DMS79 treated with DMSO at 0.1 percent for 48 hours (cell line): ENCODE results near the gene DMXL2.
"Not testable (repeated sequence)": the region's sequence is repeated elsewhere in the genome, so short reads cannot be mapped to it uniquely, and the experiment has no call there.

Experiments used
- DNase-seq: peaks from one replicate; lab custom pipeline; 2025; lab: John Stamatoyannopoulos, UW

Gene DMXL2

DNA sequence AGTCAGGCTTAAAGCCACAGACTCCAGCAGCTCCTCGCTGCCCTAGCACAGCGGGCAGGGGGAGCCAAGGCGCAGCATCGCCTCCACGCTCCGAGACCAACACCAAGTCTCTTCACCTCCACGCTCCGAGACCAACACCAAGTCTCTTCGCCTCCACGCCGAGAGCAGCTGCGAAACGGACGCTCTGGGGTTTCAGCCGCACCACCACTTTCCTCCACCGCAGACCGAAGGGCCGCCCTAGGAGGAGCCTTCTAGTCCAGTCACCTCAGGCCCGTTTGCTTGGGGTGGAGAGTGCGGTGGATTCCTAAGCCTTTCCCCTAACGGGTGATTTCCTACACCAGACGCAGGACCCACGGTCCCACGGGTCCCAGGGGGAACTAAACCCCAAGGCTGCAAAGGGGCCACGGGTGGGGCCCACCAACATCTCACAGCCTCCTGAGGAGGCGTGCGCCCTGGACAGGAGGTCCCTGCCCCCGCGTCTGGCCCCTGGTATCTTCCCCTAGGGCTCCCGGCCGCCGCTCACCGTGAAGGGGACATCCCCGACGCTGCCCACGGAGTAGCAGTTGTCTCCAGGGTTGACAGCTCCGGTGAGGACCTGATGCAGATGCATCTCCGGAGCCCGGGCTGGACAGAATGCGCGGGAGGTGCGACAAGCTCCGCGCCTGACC is 501 bp downstream of the DMXL2 start:
- peak; percentile 28 for DNase-seq

DNA sequence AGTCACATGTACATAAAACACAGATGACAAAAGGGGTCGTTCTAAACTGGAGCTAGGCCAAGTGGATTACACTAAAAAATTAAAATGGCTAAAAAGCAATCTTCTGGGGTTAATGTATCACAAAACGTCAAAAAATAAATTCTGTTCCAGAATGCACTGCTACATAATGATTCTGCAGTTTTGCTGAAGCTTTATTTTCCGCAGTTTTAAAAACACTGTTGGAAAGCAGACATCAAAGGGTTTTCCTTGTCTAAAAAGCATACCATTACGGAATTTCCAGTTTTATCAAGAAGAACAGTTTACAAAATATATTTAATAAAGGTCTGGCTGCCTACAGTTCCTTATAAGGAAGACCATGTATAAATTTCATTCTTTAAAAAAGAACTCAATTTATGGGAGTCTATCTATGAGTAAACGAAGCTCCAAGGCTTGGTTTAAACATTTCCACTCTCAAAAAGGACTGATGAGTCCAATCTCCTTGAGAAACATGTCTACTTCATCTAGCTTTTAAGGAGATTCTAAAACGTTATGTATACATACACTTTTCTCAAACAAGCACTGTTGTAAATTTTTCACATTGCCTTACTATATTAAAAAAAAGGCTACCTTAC is 1.3 kb downstream of the DMXL2 start:
- no peak for DNase-seq

DNA sequence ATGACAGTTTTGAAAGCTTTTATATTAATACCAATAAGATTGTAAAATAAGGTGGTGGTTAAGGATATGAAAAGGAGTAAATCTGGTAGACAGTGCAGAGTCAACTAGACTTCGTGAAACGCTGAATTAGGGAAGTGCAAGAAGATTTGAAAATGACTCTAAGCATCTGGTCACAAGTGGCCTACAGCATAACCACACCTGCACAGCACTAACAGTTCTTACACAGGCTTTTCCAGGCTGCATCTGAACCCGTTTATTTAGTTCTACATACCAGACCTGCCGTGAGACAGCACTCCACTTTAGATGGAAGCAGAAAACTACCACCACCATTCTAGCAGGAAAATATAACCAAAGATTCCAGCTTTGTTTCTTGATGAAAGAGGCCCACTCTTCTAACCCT is 1.9 kb downstream of the DMXL2 start:
- peak; percentile 23 for DNase-seq

DNA sequence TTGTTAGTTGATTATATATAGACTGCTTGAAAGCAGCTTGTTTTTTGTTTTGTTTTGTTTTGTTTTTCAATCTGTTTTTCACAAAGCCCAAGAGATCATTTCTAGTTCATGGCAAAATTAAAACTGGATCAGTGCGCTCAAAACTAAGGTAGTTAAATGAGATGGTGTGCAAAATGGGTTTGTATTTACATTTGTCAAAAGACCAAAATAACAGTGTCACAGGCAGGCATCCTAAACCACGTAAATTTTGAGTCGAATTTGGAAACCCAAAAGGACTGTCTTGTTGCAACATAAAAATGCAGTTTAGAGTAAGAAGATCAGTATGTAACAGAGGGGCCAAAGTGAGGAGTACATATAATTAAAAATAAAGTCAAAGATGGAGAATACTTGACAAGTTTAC is 2.4 kb downstream of the DMXL2 start:
- DNase-seq = no peak

DNA sequence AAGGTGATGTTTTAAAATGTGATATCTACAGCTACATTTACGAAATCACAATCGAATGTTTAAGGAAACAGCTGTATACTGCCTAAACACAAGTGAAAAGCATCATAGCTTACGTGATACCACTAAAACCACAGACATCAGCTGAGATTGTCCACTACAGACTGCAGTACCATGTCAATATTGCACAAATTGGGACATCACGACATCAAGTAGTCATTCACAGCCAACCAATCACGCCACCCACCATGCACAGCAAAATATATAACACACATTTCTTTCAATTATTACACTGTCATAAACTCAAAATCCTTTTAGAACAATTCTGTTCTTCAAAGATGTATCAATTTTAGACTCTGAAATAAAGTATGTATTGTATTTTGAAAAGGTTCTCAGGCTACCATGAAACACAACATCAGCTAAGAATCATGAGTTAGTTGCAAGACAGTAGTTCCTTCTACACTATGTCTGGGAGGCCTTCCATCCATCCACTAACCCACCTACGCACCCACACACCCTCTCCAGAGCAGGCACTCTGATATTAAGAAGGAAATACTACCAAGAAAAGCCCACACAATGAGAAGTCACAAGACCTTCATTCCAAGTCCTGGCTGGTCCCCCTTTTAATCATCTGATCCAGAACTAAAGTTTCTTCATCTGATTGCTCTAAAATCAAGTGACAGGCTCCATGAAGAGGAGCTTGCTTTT is 3.1 kb downstream of the DMXL2 start:
- DNase-seq = no peak

DNA sequence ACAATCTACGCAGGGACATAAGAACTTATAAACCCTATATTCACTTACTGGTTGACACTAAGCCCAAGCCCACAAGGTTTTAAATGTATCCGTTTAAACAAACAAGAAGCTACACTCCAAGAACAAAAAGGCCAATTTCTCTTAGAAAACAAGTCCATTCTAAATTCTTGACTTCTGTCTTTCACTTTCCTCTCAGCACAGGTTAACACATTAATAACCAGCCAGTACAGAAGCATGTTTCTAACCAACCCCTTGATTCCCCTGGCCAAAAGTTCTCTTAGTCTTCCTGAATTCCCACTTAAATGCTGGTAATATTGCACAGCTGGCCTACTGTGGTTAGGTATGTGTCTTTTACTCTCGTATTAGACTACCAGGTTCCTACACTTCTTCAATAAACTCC is 4.7 kb downstream of the DMXL2 start:
- no peak for DNase-seq

DNA sequence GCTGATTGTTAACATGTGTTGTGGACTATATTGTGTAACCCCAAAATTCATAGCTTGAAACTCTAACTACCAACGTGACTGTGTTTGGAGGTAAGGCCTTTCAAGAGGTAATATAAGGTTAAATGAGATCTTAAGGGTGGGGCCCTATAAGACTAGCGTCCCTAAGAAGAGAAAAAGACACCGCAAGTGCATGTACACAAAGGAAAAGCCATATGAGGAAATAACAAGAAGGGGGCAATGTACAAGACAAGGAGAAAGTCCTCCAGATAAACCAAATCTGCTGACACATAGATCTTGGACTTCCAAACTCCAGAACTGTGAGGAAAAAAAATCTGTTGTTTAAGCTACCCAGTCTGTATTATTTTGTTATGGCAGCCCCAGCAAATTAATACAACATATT is 8.6 kb downstream of the DMXL2 start:
- no peak for DNase-seq

DNA sequence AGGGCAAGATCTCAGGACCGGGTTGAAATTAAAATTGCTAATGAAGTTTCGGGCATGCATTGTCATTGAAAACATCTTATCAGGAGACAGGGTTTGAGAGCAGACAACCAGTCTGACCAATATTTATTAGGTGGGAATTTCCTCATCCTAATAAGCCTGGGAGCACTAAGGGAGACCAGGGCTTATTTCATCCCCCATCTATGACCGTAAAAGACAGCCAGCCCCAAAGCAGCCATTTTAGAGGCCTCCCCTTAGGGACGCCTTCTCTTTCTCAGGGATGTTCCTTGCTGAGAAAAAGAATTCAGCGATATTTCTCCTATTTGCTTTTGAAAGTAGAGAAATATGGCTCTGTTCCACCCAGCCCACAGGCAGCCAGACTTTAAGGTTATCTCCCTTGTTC is 9.9 kb downstream of the DMXL2 start:
- DNase-seq = not testable (repeated sequence)

DNA sequence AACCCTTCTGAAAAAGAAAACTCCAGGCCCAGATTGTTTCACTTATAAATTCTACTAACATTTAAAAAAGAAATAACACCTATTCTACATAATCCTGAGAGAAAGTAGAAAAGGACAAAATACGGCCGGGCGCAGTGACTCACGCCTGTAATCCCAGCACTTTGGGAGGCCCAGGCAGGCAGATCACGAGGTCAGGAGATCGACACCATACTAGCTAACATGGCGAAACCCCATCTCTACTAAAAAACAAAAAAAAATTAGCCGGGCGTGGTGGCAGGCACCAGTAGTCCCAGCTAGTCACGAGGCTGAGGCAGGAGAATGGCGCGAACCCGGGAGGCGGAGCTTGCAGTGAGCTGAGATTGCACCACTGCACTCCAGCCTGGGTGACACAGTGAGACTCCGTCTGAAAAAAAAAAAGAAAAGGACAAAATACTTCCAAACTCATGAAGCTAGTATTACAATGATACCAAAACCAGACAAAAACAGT is 19.1 kb downstream of the DMXL2 start:
- DNase-seq = not testable (repeated sequence)

DNA sequence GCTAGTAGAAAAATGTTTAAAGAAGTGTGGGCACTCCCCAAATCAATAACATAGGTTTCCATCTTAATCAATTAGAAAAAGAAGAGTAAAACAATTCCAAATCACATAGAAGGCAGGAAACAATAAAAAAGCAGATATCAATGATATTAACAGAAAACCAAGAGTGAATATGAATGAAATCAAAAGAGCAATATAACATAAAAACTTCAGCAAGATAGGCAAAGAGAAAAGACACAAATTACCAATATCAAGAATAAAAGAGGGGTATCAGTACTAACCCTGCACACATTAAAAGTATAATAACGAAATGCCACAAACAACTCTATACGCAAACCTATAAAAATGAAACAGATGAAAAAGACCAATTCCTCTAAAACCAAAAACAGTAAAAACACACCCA is 19.6 kb downstream of the DMXL2 start:
- DNase-seq = no peak

DNA sequence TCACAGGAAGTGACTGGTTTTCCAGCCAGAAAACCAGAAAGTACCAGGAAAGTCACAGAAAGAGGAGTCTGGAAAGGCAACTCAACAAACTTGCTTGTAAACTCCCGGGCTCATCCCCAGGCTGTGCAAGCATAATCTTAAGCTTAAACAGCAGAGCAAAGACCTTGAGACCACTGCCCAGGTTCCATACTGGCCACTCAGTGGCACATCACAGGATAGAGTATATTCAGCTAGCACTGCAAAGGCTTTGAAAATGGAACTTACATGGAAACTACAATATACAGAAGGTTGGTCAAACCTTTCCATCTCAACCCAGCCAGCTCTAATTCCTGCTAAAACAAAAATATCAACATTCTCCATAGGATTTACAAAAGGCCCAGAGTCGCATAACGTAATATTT is 20.1 kb downstream of the DMXL2 start:
- no peak for DNase-seq

DNA sequence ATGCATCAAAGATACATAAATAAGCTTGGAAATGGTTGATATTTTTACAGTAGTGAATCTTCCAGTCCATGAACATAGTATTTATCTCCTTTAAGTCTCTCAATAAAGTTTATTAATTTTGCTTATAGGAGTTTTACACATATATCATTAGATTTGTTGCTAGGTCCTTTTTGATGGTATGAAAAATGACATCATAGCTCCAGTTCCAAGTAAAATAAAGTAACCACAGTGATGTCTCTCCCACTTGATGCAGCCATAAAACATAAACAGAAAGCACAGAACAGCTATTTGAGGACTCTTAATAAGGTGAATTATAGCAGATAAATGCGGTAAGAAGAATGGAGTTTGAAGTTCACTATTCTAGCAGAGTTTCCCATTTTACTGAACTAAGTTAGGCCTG is 20.8 kb downstream of the DMXL2 start:
- no peak for DNase-seq

DNA sequence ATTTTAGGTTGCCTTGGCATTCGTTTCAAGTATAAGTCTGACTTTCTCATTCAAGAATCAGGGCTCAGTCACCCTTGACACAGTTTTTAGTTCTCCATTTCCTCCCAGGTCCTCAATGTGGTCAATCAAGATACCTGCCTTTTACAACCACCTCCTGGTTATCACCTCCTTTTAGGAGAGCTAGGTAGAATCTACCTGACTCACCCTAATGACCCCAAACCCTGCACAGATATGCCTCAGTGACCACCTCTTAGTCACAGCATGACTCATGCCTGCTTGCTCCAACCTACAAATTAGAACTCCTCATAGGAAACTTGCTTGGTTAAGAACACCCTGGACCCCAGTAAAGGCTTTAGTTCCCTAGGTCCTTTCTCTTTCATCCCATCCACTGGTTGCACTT is 22.5 kb downstream of the DMXL2 start:
- DNase-seq = no peak

DNA sequence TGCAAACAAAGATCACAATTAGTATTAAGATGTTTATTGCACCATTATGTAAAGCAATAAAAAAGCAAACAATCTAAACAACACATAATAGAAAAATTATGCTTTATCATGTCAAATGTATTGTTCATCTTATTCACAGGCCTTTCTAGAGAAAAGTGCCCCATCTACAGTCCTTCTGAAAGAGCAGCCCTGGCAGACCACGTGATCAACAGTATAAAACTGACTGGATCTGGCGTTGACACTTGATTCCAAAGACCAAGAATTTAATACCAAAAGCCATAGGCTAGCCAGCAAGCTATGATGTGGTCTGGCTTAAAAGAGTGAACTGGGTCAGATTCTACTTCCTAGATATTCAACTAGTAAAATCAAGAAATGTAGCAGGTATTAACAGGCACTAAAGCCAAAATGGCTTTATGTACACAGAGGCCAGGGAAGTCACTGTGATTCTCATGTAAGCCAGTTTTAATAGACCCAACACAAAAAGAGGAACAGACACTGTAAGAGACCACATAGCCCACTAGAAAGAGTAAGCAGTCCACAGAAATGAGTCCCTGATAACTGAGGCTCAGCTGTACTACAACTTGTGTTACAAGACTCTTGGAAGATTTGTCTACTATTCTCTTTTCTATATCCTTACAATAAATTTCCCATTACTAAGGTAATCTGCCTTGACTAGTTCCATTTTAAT is 32.5 kb downstream of the DMXL2 start:
- no peak for DNase-seq

DNA sequence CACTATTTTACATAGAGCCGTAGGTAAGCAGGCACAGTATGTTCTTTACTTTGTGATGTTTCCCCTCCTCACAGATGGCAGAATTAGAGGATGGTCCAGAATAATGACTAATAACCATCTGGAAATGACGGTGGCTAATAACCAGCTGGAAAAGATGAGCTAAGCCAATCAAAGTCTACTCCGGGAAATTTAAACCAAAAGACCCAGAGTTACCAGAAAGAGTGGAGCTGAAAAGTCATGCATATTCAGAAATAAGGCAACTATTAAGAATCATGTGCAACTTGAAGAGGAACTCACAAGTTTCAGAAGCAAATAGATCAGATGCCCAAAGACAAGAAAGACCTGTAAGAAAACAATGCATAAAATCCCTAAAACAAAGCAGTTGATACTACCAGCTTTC is 33.6 kb downstream of the DMXL2 start:
- no peak for DNase-seq

DNA sequence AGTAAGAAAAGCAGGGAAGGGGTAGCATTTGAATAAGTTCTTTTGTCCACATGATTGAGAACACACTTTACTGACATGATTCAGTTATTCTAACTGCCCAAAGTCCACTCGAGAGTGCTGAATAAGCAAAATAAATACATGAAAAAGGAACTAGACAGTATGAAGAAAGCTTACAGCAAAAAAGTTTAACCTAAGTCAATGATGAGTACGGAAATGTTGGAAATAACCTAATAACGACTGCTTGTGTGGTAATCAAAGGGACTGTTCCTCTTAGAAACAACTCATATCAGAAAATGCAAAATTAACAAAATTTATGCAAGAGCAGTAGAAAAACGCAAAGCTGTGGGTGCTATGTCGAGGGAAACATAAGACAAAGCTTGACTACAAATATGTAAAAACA is 36.6 kb downstream of the DMXL2 start:
- no peak for DNase-seq

DNA sequence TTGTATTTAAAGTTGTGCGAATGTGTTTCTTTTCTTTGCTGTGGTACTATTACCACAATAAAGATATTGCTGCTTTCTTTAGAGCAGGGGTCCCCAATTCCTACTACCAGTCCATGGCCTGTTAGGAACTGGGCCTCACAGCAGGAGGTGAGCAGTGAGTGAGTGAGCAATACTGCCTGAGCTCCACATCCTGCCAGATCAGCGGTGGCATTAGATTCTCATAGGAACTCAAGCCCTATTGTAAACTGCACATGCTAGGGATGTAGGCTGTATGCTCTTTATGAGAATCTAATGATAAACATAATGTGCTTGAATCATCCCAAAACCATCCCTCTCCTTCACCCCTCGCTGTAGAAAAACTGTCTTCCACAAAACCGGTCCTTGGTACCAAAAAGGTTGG is 41.6 kb downstream of the DMXL2 start:
- no peak for DNase-seq

DNA sequence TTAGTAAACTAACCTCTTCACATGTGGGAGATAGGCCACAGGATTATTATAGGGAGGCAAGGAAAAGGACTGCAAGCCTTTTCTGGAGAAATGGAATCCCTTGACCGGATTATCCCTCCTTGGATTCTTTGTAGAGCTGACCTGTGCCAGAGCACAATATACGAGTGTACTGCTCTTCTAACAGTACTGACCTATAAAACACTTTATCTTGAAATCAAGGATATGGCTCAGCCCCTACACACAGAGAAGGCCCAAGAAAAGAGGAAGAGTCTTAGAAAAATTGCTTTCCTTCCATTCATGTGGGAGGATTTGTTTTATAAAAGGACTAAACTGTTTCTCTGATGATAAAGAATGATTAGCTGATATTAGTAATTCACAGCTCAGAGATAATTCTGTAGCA is 42.2 kb downstream of the DMXL2 start:
- no peak for DNase-seq

DNA sequence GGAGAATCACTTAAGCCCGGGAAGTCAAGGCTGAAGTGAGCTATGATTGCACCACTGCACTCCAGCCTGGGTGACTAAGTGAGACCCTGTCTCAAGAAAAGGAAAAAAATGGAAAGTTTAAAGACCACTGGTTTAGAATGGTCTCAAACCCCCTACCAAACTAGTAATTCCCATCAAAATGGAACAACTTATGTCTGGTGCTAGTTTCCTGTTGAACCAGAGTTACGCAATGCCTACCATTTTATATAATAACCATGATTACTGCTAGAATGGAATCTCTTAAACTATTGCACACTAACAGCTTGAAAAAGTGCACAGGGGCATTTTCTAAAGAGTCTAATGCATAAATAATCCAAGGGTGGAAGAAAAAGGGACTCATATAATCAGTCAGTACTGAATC is 43.6 kb downstream of the DMXL2 start:
- DNase-seq = no peak

DNA sequence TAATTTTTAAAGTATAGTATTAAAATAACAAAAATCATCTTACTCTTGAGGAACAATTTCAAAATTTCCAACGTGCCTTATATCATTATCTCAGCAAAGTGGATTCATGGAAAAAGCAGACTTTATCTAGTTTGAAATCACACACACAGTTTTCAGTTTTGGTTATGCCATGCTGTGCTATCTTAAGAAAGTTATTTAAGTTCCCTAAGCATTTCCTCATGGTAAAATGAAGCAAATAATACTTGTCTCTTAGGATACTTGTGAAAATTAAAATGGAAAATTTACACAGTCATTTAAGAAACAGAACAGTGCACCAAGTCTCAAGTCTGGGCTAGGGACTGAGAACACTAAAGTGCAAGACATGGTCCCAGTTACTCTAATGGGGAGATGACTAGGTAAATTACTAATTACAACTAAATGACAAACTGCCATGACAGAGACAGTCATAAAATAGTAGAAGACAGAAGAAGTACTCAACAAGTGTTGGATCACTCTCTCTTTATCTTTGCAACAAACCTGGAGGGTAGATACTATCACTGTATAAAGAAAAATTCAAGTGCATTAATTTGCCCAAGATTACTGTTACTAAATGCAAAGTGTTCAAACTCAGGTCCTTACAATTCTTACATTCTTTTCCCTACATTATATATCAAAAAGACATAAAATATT is 44.8 kb downstream of the DMXL2 start:
- DNase-seq = no peak

DNA sequence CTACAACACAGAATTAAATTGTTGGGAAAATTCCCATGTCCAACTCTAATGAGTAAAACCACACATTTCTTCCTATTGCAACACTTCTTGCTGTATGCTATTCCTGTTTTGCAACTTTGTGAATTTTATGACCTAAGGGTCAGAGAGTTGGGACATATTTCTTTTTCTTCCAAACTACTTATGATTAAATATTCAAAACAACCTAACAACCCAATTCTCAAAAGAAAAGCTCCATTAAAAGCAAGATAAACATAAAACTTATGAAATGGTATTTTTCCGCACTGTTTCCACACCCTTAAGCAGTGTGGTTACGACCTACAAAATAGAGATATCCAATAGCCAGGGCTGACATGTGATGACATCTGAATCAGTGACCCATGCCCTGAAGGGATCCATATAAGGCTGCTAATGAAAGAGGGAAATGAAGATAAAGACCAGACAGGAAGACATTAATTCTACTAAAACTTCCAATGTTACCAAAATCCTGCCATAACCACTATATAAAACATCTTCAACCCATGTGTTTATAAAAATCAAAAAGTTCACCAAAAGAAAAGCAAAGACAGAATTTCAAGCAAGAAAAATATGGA is 45.6 kb downstream of the DMXL2 start:
- no peak for DNase-seq

DNA sequence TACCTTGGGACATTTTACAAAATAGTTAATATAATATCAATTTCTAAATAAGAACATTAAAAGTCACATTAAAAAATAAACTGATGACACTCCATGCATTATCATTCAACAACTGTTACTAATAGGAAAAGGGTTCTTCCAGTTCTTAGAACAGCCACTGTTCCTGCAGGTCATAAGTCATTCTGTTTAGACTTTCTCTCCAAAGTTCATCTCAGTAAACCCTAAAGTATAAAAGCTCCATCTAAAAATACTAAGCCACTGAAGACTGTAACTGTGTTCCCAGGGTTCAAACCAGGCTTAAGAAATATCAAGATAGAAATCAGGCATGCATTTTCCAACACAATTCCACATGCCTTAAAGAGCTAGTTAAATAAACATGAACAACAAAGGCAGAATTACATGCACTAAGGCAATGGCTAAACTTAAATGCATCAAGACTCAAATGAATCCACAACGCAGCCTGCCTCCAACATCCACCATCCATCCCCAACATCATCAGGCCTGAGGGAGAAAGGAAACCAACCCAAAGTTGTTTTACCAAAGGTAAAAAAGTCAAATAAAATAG is 46.2 kb downstream of the DMXL2 start:
- no peak for DNase-seq
